ENCODE measurements around the gene KDM3B.
"Not testable (repeated sequence)": the region's sequence is repeated elsewhere in the genome, so short reads cannot be mapped to it uniquely, and the experiment has no call there.

Gene KDM3B

GRCh38 chr5:138352071-138352721 is at the start of gene KDM3B:
Gene KDM3B, plus strand, starts transcription at chr5:138352685. Its CDS starts 111 bp downstream, at chr5:138352796.
- peak; percentile 73 for DNase-seq

GRCh38 chr5:138303372-138303771 is 49.1 kb upstream of the KDM3B start:
- no peak for DNase-seq

- DNase-seq = no peak
Measured at GRCh38 chr5:138305797-138306196, 46.7 kb upstream of the KDM3B start.

- no peak for DNase-seq
Measured at GRCh38 chr5:138315751-138316278, 36.7 kb upstream of the KDM3B start.

GRCh38 chr5:138316355-138316754 is 36.1 kb upstream of the KDM3B start:
- no peak for DNase-seq

GRCh38 chr5:138318211-138318610 is 34.3 kb upstream of the KDM3B start:
- DNase-seq = not testable (repeated sequence)

- DNase-seq = no peak
Measured at GRCh38 chr5:138330813-138331448, 21.6 kb upstream of the KDM3B start.

GRCh38 chr5:138331449-138332368 is 20.8 kb upstream of the KDM3B start, which contains the start of gene CDC25C:
Gene CDC25C, minus strand, starts transcription at chr5:138331804. Its CDS starts 624 bp downstream, at chr5:138331180.
- peak; percentile 98 for DNase-seq

- no peak for DNase-seq
Measured at GRCh38 chr5:138334867-138335447, 17.5 kb upstream of the KDM3B start.

- DNase-seq = peak; percentile 83
Measured at GRCh38 chr5:138336952-138337684, 15.4 kb upstream of the KDM3B start.

GRCh38 chr5:138337685-138338410 is 14.6 kb upstream of the KDM3B start, which contains the start of gene FAM53C:
Gene FAM53C, plus strand, starts transcription at chr5:138338266. Its CDS starts 3,070 bp downstream, at chr5:138341336.
- DNase-seq = peak; percentile 89

- no peak for DNase-seq
Measured at GRCh38 chr5:138338411-138339090, 13.9 kb upstream of the KDM3B start.

- DNase-seq = no peak
Measured at GRCh38 chr5:138339091-138339456, 13.4 kb upstream of the KDM3B start.

- no peak for DNase-seq
Measured at GRCh38 chr5:138339464-138339863, 13.0 kb upstream of the KDM3B start.

GRCh38 chr5:138340008-138340407 is 12.5 kb upstream of the KDM3B start:
- no peak for DNase-seq

GRCh38 chr5:138344887-138345622 is 7.4 kb upstream of the KDM3B start:
- no peak for DNase-seq

GRCh38 chr5:138346889-138347288 is 5.6 kb upstream of the KDM3B start:
- DNase-seq = no peak

- no peak for DNase-seq
Measured at GRCh38 chr5:138349852-138350562, 2.5 kb upstream of the KDM3B start.

GRCh38 chr5:138350563-138350890 is 2.0 kb upstream of the KDM3B start:
- DNase-seq = no peak
